PFSK-1 (cell line): ENCODE results near the gene IL4R.

Source experiments
- POLR2AphosphoS5 ChIP-seq: IDR thresholded peaks from 2 replicates; pipeline ENCODE4 v1.6.1; 2012; ENCODE audit warnings: low read depth, mild to moderate bottlenecking, control low read depth, low read length, moderate library complexity
- TAF1 ChIP-seq: IDR thresholded peaks from 2 replicates; pipeline ENCODE4 v1.6.1; 2012; ENCODE audit warnings: low read length, control low read depth, borderline replicate concordance; ENCODE audit not compliant: insufficient read depth
- TF ChIP-seq, protein P1 (sequence below), 2 experiments: IDR thresholded peaks; 2 replicates each; pipeline versions ENCODE4 v1.6.1 to v1.8.0; 2011 to 2012; ENCODE audit warnings: low read depth in 2 of 2, low read length in 2 of 2, control low read depth in 1 of 2, inconsistent platforms in 1 of 2, mild to moderate bottlenecking in 1 of 2, moderate library complexity in 1 of 2; ENCODE audit not compliant: insufficient read depth in 1 of 2

GRCh38 chr16:27333104-27333503 lies 19.3 kb downstream of the IL4R start:
- TF ChIP-seq, protein P1, sequence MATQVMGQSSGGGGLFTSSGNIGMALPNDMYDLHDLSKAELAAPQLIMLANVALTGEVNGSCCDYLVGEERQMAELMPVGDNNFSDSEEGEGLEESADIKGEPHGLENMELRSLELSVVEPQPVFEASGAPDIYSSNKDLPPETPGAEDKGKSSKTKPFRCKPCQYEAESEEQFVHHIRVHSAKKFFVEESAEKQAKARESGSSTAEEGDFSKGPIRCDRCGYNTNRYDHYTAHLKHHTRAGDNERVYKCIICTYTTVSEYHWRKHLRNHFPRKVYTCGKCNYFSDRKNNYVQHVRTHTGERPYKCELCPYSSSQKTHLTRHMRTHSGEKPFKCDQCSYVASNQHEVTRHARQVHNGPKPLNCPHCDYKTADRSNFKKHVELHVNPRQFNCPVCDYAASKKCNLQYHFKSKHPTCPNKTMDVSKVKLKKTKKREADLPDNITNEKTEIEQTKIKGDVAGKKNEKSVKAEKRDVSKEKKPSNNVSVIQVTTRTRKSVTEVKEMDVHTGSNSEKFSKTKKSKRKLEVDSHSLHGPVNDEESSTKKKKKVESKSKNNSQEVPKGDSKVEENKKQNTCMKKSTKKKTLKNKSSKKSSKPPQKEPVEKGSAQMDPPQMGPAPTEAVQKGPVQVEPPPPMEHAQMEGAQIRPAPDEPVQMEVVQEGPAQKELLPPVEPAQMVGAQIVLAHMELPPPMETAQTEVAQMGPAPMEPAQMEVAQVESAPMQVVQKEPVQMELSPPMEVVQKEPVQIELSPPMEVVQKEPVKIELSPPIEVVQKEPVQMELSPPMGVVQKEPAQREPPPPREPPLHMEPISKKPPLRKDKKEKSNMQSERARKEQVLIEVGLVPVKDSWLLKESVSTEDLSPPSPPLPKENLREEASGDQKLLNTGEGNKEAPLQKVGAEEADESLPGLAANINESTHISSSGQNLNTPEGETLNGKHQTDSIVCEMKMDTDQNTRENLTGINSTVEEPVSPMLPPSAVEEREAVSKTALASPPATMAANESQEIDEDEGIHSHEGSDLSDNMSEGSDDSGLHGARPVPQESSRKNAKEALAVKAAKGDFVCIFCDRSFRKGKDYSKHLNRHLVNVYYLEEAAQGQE (IDR thresholded peaks at IDR 0.05; ENCODE audit: insufficient read depth in 1 of 2, low read depth in 2 of 2, low read length in 2 of 2) = no peak
- TF ChIP-seq POLR2AphosphoS5 (no peak), TAF1 (no peak)
